ENCODE results near the gene VWA3A. TPM values are rescaled to one million over a fixed set of nuclear protein-coding genes. Genes with fewer than 3 reads are reported as not detected.

Gene VWA3A
- total and polyA plus RNA-seq, 12 donors: 0.01 to 1.1 (median 0.28) TPM; not detected in 1

GRCh38 chr16:22116095-22116700 is 23.9 kb downstream of the VWA3A start:
- DNase-seq (no peak), ATAC-seq (no peak)
- H3K27ac ChIP-seq: no peak overlapping the region
- H3K4me1 ChIP-seq: no peaks in the 10 kb centered on the region
- 86 to 88% methylated on average over 2 of the region's 2 CpGs for WGBS, 2 donors
- no peak overlapping the region for H3K4me3 ChIP-seq
- intact Hi-C loops (cut with DNase I): no loop called here
- no peaks in the 10 kb centered on the region for H3K36me3 ChIP-seq
- no peaks in the 10 kb centered on the region for H3K9me3 ChIP-seq
- H3K27me3 ChIP-seq: no peaks in the 10 kb centered on the region
- TF ChIP-seq, protein P1, sequence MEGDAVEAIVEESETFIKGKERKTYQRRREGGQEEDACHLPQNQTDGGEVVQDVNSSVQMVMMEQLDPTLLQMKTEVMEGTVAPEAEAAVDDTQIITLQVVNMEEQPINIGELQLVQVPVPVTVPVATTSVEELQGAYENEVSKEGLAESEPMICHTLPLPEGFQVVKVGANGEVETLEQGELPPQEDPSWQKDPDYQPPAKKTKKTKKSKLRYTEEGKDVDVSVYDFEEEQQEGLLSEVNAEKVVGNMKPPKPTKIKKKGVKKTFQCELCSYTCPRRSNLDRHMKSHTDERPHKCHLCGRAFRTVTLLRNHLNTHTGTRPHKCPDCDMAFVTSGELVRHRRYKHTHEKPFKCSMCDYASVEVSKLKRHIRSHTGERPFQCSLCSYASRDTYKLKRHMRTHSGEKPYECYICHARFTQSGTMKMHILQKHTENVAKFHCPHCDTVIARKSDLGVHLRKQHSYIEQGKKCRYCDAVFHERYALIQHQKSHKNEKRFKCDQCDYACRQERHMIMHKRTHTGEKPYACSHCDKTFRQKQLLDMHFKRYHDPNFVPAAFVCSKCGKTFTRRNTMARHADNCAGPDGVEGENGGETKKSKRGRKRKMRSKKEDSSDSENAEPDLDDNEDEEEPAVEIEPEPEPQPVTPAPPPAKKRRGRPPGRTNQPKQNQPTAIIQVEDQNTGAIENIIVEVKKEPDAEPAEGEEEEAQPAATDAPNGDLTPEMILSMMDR (IDR thresholded peaks at IDR 0.05): no peak

DNA sequence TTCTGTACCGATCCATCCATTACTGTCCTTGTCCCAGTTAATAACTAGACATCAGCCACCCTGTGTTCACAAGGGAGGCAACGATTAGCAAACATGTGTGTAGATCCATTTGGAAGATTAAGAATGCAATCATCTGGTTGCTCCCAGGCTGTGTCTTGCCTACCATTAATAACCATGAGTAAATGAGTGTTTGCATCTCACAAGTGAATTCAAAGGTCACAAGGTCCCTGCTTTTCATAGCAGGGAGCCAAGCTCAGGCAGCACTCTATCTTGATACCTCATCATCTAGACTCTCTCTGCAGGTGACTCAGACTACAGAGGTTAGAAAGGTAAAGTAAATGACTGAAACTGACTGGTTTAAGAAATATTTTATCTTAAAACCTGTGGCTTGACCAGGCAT is 25.3 kb downstream of the VWA3A start:
- intact Hi-C loops (cut with DNase I): no loop called here
- DNase-seq (no peak), ATAC-seq (no peak)
- 79 to 93% methylated on average over 2 of the region's 2 CpGs for WGBS, 2 donors
- TF ChIP-seq, protein P1 (IDR thresholded peaks at IDR 0.05): no peak
- no peaks in the 10 kb centered on the region for H3K9me3 ChIP-seq
- H3K4me3 ChIP-seq: no peak overlapping the region
- H3K27me3 ChIP-seq: no peaks in the 10 kb centered on the region
- H3K27ac ChIP-seq: no peak overlapping the region
- H3K36me3 ChIP-seq: no peaks in the 10 kb centered on the region
- H3K4me1 ChIP-seq: no peaks in the 10 kb centered on the region

DNA sequence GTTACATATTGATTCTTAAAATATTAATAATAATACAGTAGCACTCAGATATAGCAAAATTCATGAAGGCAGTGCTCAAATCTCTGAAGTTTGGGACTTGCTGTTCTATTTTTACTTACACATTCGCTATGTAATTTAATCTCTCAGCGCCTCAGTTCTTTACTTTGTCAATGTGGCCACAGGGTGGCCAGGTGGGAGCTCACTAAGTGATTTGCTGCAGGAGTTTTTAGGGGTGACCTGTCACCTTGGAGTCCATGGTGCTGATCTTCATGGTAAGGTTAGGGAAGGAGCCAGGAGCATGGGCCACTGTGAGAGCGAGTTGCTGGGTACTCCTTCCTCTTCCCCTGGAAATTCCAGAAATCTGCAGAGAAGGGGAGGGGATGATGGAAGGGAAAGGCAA is 28.1 kb downstream of the VWA3A start:
- H3K27ac ChIP-seq: no peak overlapping the region
- no peaks in the 10 kb centered on the region for H3K36me3 ChIP-seq
- no peaks in the 10 kb centered on the region for H3K9me3 ChIP-seq
- 63 to 74% methylated on average over 3 of the region's 3 CpGs for WGBS, 2 donors
- no peak for DNase-seq
- no peak overlapping the region for H3K4me3 ChIP-seq
- TF ChIP-seq, protein P1 (IDR thresholded peaks at IDR 0.05): no peak
- intact Hi-C loops (cut with DNase I): no loop called here
- no peaks in the 10 kb centered on the region for H3K4me1 ChIP-seq
- ATAC-seq: no peak
- H3K27me3 ChIP-seq: no peaks in the 10 kb centered on the region

DNA sequence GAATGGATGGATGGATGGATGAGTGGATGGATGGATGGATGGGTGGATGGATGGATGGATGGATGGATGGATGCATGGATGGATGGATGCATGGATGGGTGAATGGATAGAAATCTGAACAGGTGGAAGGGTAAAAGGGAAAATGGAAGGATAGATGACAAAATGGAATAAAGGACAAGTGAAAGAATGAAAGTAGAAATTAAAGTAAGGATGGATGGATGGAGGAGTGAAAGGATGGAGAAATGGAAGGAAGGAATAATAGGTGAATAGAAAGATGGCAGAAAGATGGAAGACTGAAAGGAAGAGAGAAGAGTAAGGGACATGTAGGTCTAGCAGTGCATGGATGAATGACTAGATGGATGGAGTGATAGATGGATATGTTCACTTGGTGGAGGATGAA is 29.9 kb downstream of the VWA3A start:
- no peak for DNase-seq
- no peaks in the 10 kb centered on the region for H3K9me3 ChIP-seq
- no peak for ATAC-seq
- no peak overlapping the region for H3K27ac ChIP-seq
- TF ChIP-seq, protein P1 (IDR thresholded peaks at IDR 0.05): no peak
- H3K4me3 ChIP-seq: no peak overlapping the region
- H3K36me3 ChIP-seq: no peaks in the 10 kb centered on the region
- intact Hi-C loops (cut with DNase I): no loop called here
- no peaks in the 10 kb centered on the region for H3K4me1 ChIP-seq
- H3K27me3 ChIP-seq: no peaks in the 10 kb centered on the region
